GM21717 (cell line): ENCODE data around the gene RASGRF2.
"Not testable (repeated sequence)": the region's sequence is repeated elsewhere in the genome, so short reads cannot be mapped to it uniquely, and the experiment has no call there.

Experiments
- ATAC-seq: cut with Tn5 transposase; IDR thresholded peaks from one replicate; pipeline ENCODE4 v1.9.1; 2021; ENCODE audit warnings: mild to moderate bottlenecking, moderate library complexity; ENCODE audit not compliant: unreplicated experiment

Gene RASGRF2

DNA sequence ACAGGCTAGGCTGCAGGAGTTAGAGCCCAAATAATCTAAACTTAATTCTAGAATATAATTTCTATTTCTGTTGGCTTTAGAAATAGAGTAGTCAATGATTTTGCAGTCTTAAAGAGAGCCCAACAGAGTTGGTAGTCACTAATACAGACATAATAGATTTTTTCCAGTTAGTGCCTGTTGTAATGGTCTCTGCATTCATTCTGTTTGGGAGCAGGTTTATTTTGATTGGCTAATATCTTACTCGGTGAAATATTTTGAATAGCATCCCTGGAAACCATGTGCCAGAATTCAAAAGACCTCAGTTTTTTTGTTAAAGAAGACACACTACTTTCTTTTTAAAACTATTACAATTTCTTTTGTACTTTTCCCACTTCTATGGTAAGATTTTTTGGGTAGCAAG lies 107.2 kb downstream of the RASGRF2 start:
- ATAC-seq, result no peak

DNA sequence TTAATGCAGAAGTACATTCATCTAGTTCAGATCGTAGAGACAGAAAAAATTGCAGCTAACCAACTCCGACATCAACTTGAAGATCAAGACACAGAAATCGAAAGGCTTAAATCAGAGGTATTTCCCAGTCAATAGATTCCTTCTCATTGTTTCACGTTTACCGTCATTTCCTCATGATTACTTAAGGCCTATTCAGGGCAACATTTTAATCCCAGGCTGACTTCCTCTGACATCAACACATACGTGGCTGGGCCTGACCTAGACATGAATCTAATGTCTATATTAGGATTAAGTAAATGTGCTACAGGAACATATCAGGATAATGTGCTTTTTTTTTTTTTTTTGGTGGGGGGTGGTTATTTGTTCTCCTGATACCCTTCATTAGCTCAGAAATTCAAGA lies 107.9 kb downstream of the RASGRF2 start:
- ATAC-seq, result no peak

DNA sequence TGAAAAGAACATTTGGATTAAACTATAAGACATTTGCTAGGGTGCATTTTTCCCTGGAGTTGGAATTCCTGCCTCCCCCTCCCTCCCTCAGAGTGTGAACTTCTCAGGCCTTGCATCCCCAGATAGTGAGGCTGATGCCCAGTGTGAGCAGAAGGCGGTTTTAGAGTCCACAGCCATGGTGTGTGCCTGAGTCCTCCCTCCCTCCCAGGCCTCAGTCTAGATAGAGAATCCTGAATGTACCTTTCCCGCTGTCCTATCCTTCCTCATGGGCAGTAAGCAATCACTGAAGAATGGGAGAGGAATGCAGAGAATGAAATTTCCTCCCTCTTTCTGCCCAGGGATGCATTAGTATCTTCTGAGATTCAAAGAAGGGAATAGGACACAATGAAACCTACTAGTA lies 108.5 kb downstream of the RASGRF2 start:
- no peak for ATAC-seq

DNA sequence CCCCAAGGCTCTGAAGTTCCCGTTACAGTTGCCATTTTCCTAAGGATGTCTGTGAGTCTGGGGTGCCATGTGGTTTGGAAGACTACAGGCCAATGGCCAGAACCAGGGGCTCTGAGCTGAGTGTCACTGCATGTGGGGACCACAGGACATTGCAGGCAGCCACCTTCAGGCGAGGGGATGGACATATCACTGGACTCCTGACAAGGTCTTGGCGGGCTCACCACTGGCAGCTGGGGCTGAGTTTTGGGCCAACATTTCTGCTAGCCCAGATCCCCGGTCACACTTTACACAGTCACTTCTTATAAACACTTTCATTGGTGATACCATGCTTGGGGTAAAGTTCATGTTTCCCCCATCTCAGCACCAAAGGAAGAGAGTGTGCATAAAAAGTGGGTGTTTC lies 109.8 kb downstream of the RASGRF2 start:
- no peak for ATAC-seq

DNA sequence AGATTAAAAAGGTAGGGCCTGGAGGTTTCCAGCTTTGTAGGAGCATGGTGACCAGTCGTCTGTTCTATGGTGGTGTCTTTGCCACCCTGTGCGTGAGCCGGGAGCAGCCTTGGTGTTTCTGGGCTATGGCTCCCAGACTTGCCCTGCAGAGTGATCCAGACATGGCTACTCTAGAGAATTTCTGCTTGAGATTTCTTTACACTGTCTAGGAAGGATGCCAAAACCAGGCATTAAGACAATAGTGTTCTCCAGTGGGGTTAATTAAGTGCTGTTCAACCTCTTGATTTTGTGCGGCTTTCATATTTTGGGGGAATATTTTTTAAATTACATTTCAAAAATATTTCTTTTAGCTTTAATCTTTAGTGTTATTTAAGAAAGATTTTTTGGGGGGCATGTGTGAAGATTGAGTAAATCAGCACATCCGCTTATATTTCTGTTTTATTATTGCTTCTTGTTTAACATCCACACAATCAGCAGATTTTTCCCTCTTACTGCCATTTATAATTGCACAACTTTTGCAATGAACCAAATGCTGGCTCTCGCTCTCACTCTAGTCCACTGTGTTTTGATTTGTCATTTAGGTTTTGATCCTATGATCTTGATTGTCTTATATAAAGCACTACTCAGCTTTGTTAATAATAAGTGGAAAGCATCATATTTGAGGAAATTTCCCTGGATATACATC lies 110.5 kb downstream of the RASGRF2 start:
- no peak for ATAC-seq

DNA sequence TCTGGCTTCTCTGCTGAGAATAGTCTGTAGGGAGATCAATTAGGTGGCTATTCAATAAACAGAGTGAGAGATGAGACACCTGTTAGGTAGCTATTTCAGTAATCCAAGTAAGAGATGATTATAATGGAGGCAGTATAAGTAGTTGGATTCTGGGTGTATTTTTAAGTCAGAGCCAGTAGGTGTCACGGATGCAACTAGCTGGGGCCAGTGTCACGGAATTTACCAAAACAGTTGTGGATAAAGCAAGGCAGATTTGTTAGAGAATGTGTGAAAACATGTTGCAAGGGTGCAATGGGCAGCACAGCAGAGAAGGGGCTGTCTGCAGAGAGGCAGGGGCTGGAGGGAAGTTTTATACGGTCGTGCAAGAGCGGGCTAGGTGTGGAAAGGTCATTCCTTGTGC lies 114.9 kb downstream of the RASGRF2 start:
- ATAC-seq, result no peak

DNA sequence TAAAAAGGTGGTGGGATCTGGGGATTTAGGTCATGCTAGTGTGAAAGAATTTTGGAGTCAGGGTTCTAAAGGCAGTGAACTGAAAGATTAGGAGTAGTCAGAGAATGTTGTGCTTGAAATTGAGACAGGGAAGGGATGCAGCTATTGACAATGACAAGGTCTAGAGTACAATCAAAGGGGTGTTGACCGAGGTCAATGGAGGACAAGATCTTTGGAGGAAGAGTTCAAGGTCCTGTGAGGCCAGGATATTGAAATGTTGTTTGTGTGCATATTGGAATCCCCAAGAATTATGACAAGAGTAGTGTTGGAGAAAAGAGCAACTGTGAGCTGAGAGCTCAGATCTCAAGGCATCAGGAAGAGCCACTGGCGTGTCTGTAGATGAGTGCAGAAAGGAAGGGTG lies 116.9 kb downstream of the RASGRF2 start:
- ATAC-seq, result no peak

DNA sequence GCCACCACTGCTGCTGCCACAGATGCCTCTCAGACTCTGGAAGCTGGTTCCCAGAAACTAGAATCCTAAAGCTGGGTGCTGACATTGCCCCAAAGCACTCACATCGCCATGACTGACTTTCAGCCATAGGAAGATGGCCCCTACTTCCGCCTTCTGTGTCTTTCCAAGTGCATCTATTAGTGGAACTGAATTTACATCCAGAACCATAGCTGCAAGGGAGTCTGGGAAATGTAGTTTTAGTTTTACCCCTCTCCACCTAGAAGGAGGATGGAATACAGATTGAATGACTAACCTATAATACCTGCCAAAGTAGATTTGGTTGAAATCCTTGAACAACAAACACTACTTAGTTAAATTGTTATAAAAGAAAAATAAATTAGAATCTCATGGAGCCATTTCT lies 118.8 kb downstream of the RASGRF2 start:
- no peak for ATAC-seq

DNA sequence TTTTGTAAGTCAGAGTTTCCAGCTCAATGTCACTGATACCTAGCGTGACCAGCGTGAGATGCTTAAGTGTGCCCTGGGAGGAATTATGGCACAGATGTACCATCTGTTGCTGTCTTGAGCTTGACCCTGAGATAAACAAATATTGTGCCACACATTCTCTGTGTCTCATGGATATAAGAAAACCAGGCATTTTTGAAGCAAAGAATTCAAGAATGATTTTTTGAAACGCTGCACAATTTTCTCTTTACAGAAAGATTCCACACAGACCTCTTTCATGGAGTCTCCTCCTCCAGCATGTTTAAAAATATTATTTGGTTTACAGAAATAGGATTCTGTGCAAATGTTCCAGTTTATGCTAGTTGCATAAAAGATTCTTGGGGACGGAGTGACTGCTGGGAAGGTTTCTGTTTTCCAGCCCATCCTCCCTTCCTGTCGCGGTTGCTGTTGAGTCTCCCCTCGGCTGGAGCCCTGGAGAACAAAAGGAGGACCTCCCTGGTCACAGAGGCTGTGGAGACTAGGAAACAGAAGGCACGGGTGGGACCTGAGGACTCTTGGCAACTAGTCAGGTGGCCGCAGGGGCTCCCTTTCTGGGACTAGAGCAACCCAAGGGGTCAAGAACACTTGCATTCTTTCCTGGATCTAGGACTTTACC lies 120.8 kb downstream of the RASGRF2 start:
- ATAC-seq, result no peak

DNA sequence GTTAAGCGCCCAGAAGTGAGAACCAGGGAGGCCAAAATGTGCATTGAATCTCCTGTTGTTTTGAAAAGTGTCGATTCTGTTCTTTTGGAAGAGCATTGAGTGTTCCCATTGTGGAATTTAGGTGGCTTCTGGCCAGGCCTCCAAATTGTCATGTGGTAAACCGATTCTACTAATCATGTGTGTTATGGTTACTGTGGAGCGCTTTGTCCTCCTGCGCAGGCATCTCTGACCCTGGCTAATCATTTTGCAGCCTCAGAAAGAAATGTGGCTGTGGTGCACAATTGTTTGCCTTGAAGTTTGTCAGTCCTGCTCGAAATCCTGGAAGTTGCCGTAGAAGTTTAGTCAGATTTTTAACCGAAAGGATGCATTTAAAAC lies 121.3 kb downstream of the RASGRF2 start:
- ATAC-seq, result no peak

DNA sequence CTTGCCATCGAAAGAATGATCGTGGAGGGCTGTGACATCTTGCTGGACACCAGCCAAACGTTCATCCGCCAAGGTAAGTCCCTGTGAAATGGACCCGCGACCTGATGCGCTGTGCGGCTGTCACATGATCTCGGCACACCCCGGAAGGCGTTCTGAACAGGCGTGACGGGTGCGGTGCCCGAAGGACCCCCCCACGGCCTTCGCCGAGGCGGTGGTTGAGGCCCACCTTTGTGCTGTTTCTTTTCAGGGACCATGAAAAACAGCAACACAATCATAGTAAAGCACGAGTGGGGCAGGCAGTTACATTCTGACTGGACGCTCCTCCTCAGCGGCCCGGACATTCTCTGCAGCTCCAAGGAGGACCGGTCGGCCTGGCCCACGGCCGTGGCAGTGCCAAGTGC lies 126.7 kb downstream of the RASGRF2 start:
- no peak for ATAC-seq

DNA sequence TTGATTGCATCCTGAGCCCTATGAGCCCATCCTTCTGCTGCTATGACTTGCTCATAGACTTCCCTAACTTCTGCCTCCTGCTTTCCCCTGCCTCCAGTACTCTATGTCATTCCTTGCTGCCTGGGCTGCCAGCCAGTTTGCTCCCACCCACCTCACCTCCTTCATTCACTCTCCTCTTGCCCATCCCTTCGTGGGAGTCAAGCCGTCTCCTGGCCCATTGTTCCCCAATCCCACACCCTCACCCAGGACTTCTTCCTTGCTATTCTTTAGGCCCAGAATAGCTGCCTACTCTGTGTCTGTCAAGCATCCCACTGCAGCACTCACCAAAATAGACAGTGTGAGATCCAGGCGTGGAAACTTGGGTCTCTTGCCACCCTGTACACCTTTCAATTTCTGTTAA lies 131.0 kb downstream of the RASGRF2 start:
- no peak for ATAC-seq

DNA sequence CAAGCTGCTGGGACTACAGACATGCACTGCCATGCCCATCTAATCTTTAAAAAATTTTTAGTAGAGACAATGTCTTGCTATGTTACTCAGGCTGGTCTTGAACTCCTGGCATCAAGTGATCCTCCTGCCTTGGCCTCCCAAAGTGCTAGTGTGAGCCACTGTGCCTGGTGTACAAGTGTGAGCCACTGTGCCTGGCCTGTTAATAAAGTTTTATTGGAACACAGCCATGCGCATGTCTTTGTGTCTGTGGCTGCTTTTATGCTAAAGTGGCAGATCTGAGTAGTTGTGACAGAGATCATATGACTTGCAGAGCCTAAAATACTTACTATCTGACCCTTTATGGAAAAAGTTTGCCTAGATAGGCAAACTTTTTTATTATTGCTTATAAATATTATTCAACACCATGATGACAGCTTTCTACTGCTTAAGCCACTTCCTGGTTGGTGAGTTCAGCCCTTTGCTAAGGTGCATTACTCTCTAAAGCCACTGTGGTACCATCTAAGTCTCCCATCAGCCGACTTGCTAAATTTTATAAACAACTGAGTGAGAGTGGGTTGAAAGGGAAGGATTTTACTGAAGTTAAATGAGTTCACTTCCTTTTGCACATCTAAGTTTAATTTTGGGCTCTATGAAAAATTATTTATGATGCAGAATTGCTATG lies 133.5 kb downstream of the RASGRF2 start:
- no peak for ATAC-seq

DNA sequence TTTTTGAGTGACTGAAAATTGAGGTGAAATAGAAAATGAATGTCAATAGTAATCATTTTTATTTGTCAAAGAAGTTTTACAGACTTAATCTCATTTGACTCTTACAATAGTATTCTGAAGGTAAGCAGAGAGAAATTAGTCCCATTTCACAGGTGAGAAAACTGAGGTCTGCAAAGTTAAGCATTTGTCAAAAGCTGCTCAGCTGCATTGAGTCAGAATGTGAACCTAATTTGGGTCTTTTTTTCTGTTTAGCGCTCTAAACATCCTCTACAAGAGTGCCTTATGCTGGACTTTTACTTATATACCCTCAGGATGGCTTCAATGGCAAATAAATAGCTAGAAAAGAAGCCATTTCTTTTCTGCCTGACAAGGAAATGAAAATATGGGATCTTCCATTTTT lies 135.7 kb downstream of the RASGRF2 start:
- no peak for ATAC-seq

DNA sequence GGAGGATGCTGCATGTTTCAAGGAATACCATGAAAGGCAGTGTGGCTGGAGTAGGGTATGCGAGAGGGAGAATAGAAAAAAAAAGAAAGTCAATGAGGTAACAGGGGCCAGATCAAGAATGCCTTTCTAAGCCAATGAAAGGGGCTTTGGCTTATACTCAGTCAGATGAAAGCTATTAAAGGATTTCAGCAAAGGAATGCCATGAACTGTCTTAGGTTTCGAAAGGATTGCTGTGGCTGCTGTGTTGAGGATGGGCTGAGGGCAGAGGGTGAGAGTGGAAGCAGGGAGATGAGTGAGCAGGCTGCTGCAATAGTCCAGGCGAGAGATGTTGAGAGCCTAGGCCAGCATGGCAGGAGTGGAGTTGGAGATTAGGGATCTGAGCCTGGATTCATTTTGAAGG lies 137.6 kb downstream of the RASGRF2 start:
- no peak for ATAC-seq

DNA sequence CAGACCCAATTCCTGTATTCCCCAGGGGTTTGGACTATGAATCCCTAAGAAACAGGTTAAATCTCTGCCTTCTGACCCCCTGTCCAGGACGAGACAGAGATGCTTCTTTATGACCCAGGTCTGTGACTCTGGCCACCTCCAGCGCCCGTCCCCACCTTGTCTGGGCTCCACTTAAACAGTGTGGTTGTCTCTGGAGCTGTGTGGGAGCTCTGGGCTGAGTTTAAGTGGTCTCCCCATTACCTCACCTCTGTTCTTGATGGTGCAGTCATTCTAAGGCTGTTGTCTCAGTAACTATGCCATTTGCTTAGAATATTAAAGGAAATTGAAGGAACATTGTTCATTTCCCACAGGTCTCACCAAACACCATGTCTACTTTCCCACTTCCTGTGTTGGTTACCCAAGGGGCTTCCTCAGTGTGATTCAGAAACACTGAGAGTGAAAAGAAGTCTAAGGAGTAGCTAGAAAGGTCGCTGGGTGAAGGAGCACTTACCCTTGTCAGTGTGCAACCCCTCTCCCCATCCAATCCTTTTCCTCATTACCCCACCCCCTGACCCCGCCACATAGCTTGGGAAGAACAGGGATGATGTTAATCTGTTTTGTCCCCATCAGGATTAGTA lies 145.2 kb downstream of the RASGRF2 start:
- no peak for ATAC-seq

DNA sequence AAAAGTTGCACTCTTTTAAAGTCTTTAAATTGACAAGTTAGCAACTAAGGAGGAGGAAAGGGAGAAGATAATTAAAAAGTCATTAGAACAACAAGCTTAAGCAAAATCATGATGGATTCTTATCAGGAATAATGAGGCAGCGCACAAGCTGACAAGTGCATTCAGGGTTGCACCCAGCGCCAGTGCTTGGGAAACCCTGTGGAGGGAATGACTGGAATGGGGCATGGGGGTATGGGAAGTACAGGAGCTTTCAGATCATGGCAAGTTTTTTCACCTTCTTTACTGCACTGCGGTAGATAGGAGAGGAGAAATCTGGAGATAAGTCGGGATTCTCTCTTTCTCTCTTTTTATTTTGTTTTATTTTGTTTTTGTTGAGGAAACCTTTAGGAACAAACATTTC lies 155.1 kb downstream of the RASGRF2 start:
- ATAC-seq, result no peak

DNA sequence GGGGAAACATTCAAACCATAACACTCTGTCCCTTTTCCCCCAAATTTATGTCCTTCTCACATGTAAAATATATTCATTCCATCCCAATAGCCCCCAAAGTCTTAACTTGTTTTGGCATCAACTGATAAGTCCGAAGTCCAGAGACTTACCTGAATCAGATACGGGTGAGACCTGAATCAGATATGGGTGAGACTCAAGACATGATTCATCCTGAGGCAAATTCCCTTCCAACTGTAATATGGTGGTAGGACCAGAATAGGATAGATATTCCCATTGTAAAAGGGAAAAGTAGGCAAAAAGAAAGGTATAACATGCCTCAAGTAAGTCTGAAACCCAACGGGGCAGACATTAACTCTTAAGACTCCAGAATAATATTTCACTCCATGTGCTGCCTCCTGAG lies 157.4 kb downstream of the RASGRF2 start:
- ATAC-seq, result no peak

DNA sequence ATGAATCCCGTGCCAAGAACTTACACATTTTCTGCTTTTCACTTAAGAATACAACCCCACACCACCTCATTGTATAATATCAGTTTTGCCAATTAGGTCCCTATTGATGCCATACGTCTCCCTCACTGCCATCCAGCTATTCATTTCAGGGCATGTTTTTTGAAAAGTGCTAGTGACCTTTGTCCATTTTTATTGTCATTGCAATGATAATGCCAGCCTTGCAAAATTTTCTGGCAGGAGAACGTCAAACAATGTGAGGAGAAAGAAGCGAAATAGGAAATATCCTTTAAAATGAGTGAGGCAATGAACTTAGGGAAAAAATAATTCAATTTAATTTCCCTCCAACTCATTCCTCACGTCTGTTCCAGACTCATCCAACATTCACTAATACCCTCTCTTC lies 161.1 kb downstream of the RASGRF2 start:
- ATAC-seq, result no peak

DNA sequence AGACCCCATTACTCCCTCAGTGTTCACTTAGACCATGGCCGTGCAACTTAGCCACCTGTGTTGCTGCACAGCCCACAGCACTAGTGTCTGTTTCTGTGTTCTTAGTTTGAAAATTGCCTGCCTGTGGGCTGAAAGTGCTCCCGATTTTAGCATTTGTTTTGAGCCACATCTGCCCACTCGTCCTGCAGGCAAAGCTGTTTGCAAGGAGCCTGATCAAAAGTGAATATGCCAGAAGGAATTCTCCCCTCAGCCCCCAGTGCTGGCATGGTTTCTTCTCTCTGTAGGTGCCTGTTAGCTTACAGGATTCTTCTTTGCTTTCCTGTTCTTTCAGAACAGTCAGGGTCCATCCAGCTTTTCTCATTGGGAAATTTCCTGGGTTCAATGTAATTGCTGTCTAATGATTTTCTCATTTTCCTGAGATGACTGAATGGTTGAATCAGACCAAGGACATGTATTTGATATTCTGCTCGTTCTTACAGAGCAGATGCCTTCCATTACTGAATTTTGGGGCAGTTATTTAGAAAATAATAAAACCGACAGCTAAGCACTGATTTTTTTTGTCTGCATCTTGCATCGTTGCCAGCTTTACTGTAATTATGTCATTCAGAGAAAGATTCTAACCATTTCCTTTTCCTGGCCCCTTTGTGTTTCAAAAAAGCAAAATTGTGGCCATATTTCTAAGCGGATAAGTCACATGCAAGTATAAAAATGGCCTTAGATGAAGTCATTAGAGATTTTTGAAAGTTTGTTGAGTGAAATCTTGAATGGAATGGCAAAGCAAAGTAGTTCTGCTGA lies 161.9 kb downstream of the RASGRF2 start:
- ATAC-seq, result no peak

DNA sequence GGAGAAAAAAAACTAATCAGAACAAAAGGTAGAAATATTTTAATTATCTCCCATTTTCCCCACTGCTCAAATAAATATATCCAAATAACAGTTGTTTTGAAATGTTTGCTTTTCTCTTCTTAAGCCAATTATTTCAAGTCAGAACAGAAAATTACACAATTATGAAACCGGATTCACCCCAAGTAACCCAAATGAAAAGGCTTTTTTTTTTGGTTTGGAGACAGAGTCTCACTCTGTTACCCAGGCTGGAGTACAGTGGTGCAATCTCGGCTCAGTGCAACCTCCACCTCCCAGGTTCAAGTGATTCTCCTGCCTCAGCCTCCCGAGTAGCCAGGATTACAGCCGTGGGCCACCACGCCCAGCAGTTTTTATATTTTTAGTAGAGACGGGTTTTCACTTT lies 164.5 kb downstream of the RASGRF2 start:
- not testable (repeated sequence) for ATAC-seq
